ENCODE measurements around the gene HES7.

HES7 gene

DNA sequence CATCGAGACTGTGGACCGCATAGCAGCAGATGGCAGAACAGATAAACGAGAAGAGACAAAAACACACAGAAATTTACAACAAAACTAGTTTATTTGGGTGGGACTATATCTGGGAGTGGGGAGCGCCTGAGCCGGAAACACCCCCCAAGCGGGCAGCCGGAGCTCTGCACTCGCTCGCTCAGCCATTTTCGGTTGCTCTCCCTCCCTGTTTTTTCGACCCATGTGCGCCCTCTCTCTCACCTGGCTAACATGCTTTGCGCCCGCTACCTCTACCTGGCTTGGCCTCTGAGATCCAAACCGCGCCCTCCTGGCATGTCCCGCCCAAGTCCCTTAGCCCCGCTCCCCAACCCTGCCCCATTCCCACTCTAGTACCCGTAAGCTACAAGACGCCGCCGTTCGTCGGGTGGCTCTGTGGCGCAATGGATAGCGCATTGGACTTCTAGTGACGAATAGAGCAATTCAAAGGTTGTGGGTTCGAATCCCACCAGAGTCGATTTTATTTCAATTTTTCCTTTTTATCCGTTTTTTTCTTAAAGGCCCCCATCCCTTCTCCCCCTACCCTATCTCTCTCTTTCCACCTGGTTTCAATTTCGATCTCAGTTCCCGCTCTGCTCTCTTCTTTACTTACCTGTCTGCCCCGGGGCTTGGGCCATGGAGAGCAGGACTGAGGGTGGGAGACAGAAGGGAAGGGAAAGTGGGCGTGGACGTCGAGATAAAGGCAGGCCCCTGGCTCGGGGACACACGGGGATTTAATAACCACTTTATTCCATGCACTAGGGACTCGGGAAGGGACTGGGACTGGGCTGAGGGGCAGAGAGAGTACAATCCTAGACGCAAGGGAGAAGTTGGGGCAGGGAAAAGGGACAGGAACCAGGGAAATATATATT is 3.1 kb downstream of the HES7 start:
- TF ChIP-seq, protein P1, sequence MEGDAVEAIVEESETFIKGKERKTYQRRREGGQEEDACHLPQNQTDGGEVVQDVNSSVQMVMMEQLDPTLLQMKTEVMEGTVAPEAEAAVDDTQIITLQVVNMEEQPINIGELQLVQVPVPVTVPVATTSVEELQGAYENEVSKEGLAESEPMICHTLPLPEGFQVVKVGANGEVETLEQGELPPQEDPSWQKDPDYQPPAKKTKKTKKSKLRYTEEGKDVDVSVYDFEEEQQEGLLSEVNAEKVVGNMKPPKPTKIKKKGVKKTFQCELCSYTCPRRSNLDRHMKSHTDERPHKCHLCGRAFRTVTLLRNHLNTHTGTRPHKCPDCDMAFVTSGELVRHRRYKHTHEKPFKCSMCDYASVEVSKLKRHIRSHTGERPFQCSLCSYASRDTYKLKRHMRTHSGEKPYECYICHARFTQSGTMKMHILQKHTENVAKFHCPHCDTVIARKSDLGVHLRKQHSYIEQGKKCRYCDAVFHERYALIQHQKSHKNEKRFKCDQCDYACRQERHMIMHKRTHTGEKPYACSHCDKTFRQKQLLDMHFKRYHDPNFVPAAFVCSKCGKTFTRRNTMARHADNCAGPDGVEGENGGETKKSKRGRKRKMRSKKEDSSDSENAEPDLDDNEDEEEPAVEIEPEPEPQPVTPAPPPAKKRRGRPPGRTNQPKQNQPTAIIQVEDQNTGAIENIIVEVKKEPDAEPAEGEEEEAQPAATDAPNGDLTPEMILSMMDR (IDR thresholded peaks at IDR 0.05; ENCODE audit: low read length, missing control alignments) = peak; percentile 33
- H3K4me3 ChIP-seq (replicated peaks; ENCODE audit: low read depth, low read length) = peak overlapping the region; percentile 54

DNA sequence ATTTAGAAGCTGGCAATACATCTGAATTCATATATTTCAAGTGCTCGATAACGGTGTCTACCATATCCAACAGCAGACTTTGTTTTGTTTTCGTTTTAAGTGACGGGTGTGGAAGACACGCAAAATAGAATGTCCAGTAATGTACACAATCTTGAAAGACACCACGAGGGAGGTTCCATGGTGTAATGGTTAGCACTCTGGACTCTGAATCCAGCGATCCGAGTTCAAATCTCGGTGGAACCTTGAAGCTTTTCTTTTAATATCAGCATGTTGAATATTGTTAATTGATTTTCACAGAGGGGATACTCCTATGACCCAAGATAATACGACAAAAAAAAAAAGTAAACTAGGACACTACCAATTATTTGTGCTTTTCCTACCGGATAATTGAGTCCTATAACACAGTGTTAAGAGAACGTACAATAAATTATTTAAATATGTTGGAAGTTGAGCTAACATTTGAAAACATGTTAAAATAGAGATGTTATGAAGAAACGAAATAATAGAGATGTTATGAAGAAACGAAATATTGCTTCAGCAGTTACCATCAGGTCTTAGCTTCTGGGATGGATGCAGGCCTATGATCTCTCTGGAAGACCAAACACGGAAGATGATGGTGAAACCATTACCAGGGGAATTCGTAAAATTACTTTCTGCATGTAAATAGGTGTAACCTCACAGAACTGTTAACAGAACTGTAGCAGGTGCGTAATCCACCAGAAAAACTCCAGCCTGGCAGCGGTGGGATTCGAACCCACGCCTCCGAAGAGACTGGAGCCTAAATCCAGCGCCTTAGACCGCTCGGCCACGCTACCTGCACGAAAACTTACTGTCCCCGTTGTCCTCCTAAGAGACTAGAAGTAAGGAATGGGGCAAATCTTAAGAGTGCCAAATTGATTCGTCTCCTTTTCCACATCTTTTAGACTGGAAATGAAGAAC is 4.1 kb downstream of the HES7 start:
- peak; percentile 95 for DNase-seq (ENCODE audit: low read depth)
- TF ChIP-seq, protein P1 (IDR thresholded peaks at IDR 0.05; ENCODE audit: low read length, missing control alignments) = no peak
- peak overlapping the region; percentile 68 for H3K4me3 ChIP-seq (replicated peaks; ENCODE audit: low read depth, low read length)

More for the DNA sequence above, 3.1 kb downstream of the HES7 start:
- peak; percentile 73 for DNase-seq (ENCODE audit: low read depth)

DNA sequence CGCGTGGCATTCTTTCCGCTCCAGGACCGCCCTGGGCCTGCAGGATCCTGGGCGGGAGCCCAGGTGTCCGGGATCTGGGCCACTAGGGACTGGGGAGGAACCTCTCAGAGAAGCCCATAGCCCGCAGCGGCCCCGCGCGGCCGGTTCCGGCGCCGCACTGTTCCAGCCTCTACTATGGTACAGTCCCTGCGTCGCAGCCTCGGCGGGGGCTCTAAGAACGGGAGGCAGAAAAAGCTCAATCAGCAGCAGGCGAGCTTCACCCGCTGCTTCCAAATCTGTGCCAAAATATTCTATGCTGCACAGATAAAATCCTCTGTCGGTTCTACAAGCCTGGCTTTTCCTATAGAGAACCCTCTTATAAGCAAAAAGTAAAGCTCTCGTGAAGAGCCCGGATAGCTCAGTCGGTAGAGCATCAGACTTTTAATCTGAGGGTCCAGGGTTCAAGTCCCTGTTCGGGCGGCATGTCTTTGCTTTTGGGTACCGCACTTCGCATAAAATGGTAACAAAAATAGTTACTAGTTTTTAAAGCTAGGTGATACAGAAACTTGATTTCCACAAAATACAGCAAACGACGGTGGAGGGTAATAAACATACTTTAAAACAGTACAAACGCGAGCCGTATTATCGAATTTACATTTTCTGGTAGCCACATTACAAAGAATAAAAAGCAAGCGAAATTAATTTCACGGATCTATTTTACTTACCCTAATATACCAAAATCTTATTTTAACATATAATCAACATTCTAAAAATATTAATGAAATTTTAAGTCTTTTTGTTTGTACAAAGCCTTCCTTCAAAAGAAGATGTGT is 4.9 kb downstream of the HES7 start:
- TF ChIP-seq, protein P1 (IDR thresholded peaks at IDR 0.05; ENCODE audit: low read length, missing control alignments) = peak; percentile 87
- peak overlapping the region; percentile 68 for H3K4me3 ChIP-seq (replicated peaks; ENCODE audit: low read depth, low read length)
- peak; percentile 86 for DNase-seq (ENCODE audit: low read depth)

DNA sequence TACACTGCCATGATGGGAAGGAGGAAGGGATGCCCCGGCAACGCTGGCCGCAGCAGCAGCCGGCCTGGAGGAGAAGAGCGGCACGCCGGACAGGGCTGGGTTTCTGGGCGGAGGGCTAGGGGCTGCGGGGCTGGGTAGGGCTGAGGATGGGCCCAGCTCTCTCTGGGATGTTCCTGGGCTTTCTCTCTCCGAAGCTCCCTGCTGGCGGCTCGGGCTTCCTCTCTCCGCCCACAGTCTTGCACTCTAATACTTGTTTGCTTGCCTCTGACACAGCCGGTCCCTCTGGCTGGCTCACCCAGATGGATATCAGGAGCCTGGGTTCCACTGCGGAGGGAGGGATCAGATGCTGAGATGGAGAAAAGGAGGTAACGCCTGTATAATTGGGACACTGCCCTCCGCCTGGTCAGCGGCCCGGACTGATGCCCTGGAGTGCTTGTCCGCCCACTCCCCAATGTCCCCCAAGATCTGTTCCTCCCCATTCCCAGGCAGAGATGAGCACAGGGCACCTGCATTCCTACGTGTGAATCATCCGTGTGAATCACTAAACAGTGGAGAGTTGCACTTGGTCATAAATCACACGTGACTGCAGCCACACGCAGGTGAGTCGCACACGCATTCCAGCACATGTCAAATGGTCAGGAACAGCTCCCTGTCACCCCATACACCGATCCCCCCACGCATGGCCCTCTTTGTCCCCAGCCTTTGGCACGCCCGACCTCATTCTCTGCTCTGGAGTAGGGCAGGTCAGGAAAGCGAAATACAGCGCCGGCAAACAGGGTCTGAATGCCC is 5.7 kb downstream of the HES7 start, which contains the start of gene ALOXE3:
Gene ALOXE3, minus strand, starts transcription at position 535 of the 789 bp plus-strand sequence. Its CDS starts 524 bp downstream, at position 11.
- H3K4me3 ChIP-seq (replicated peaks; ENCODE audit: low read depth, low read length) = peak within 1 kb of the TSS; percentile 68
- TF ChIP-seq, protein P1 (IDR thresholded peaks at IDR 0.05; ENCODE audit: low read length, missing control alignments) = no peak
- peak; percentile 46 for DNase-seq (ENCODE audit: low read depth)

DNA sequence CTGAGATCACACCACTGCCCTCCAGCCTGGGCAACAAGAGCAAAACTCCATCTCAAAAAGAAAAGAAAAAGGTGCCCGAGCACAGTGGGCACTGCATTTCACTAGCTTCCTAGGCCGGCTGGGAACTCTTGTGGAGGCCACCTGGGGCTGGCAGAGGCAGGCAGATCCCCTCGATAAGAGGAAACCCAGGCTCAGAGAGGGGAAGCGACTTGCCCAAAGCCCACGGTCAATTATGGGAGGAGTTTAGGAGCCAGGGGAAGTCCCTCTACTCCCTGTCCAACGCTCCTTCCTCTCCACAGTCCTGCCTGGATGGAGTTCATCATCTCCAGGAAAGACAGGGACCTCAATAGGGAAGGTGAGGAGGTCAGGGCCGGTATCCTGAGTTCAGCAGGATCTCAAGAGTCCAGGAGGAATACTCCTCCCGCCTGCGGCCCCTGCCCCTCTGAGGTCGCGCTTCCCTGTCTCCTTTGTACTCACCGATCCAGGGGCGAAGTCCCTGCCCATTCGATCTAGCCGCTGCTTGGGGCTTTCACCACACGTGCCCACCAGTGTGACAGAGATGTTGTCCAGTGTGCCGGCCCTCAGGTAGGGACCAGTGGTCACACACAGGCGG is 6.4 kb downstream of the HES7 start:
- TF ChIP-seq, protein P1 (IDR thresholded peaks at IDR 0.05; ENCODE audit: low read length, missing control alignments) = no peak
- H3K4me3 ChIP-seq (replicated peaks; ENCODE audit: low read depth, low read length) = peak overlapping the region; percentile 68
- DNase-seq (ENCODE audit: low read depth) = no peak
